ENCODE data around the gene FKBP8.

The FKBP8 gene

GRCh38 chr19:18501351-18501750 lies 42.0 kb downstream of the FKBP8 start:
- DNase-seq = no peak

- no peak for DNase-seq
Observed at GRCh38 chr19:18500799-18501198, 42.6 kb downstream of the FKBP8 start.

- DNase-seq = no peak
Observed at GRCh38 chr19:18500376-18500775, 43.0 kb downstream of the FKBP8 start.

- DNase-seq = no peak
Observed at GRCh38 chr19:18499055-18499775, 44.2 kb downstream of the FKBP8 start.

- no peak for DNase-seq
Observed at GRCh38 chr19:18496980-18497256, 46.5 kb downstream of the FKBP8 start.

- DNase-seq = no peak
Observed at GRCh38 chr19:18496167-18496979, 47.0 kb downstream of the FKBP8 start.

- no peak for DNase-seq
Observed at GRCh38 chr19:18495204-18495911, 48.0 kb downstream of the FKBP8 start.

GRCh38 chr19:18494267-18494607 lies 49.1 kb downstream of the FKBP8 start:
- no peak for DNase-seq

GRCh38 chr19:18493440-18494266 lies 49.7 kb downstream of the FKBP8 start:
- DNase-seq = no peak

GRCh38 chr19:18491995-18492953 lies 51.1 kb downstream of the FKBP8 start:
- no peak for DNase-seq

GRCh38 chr19:18490728-18491127 lies 52.6 kb downstream of the FKBP8 start:
- no peak for DNase-seq

- DNase-seq = no peak
Observed at GRCh38 chr19:18489627-18490184, 53.7 kb downstream of the FKBP8 start.

- no peak for DNase-seq
Observed at GRCh38 chr19:18488838-18489626, 54.3 kb downstream of the FKBP8 start.

- DNase-seq = no peak
Observed at GRCh38 chr19:18488403-18488723, 55.0 kb downstream of the FKBP8 start.

- no peak for DNase-seq
Observed at GRCh38 chr19:18487576-18488402, 55.6 kb downstream of the FKBP8 start.

- DNase-seq = no peak
Observed at GRCh38 chr19:18486746-18487145, 56.6 kb downstream of the FKBP8 start.

- DNase-seq = no peak
Observed at GRCh38 chr19:18484992-18485391, 58.4 kb downstream of the FKBP8 start.

GRCh38 chr19:18483119-18483890 lies 60.1 kb downstream of the FKBP8 start:
- DNase-seq = no peak
